GM12878 (cell line): ENCODE results near the gene KCNK5. TPM values are rescaled to one million over a fixed set of nuclear protein-coding genes. Genes with fewer than 3 reads are reported as not detected.

Source experiments
- ATAC-seq: fragments of 200-7000 bp; cut with Tn5 transposase; 3 replicates; pipeline ENCODE4 v1.9.1; 2020; ENCODE audit warnings: mild to moderate bottlenecking, moderate library complexity
- BruUV-seq: library from RNA; stranded (reverse); fragments of 400-500 nt; replicated peaks from 2 replicates; lab custom pipeline; 2021; lab: Mats Ljungman, UMichigan
- CTCF ChIA-PET: fragments of 300-600 bp; sonication (Branson Sonifier 250); formaldehyde crosslinking; extraction: SDS; loops from one replicate; lab custom pipeline; 2021; ENCODE audit warnings: inconsistent platforms; lab: Yijun Ruan, JAX
- POLR2A ChIA-PET: fragments of 350-600 bp; formaldehyde crosslinking; extraction: SDS; loops from one replicate; lab custom pipeline; 2021; ENCODE audit warnings: inconsistent platforms; lab: Charles Lee
- RAD21 ChIA-PET: fragments of 300-600 bp; sonication (Branson Sonifier 250); formaldehyde crosslinking; loops from one replicate; lab custom pipeline; 2023; ENCODE audit warnings: antibody characterized with exemption; ENCODE audit not compliant: unreplicated experiment; lab: Charles Lee
- SMC1A ChIA-PET: fragments of 300-600 bp; sonication (Branson Sonifier 250); formaldehyde crosslinking; loops from one replicate; lab custom pipeline; 2023; ENCODE audit not compliant: unreplicated experiment, uncharacterized antibody; lab: Charles Lee
- DNase-seq: peaks from one replicate; pipeline ENCODE4 v3.0.0-alpha.2; 2011; ENCODE audit warnings: low read depth, low spot score
- FAIRE-seq: peaks from 3 replicates; lab custom pipeline; 2011; peaks lifted over from hg19 to GRCh38; lab: Jason Lieb, UNC
- H2AFZ ChIP-seq: 2 replicates; pipeline ENCODE4 v1.6.0; 2011; ENCODE audit warnings: low read depth, low read length, control low read depth; ENCODE audit not compliant: control insufficient read depth
- H3K27ac ChIP-seq: 2 replicates; pipeline ENCODE4 v1.5.1; 2011; ENCODE audit warnings: control low read depth; ENCODE audit not compliant: control insufficient read depth, insufficient read depth
- H3K27me3 ChIP-seq, 2 experiments: replicated peaks in 1 of 2; 2 replicates each; pipeline versions ENCODE4 v1.6.0 to v1.6.1; 2011; ENCODE audit warnings: low read length in 1 of 2; ENCODE audit not compliant: control insufficient read depth in 2 of 2, insufficient read depth in 2 of 2
- H3K36me3 ChIP-seq, 2 experiments: 2 replicates each; pipeline ENCODE4 v1.5.1; 2011; ENCODE audit warnings: low read length in 1 of 2; ENCODE audit not compliant: control insufficient read depth in 2 of 2, insufficient read depth in 2 of 2
- H3K4me1 ChIP-seq: 2 replicates; pipeline ENCODE4 v1.6.1; 2011; ENCODE audit warnings: mild to moderate bottlenecking, low read length, moderate library complexity, mixed read lengths; ENCODE audit not compliant: control insufficient read depth, insufficient read depth
- H3K4me2 ChIP-seq: 2 replicates; pipeline ENCODE4 v1.6.0; 2011; ENCODE audit warnings: control low read depth; ENCODE audit not compliant: control insufficient read depth, insufficient read depth
- H3K4me3 ChIP-seq: fragments of 200-600 bp; sonication (generic); 2 replicates; pipeline ENCODE4 v1.5.1; 2016
- H3K79me2 ChIP-seq: 2 replicates; pipeline ENCODE4 v1.6.0; 2011; ENCODE audit warnings: low read length; ENCODE audit not compliant: control insufficient read depth, insufficient read depth
- H3K9ac ChIP-seq: 2 replicates; pipeline ENCODE4 v1.8.0; 2011; ENCODE audit warnings: low read length, control low read depth, mixed read lengths; ENCODE audit not compliant: control insufficient read depth, insufficient read depth
- H3K9me3 ChIP-seq: replicated peaks from 3 replicates; pipeline ENCODE4 v1.5.1; 2011; ENCODE audit warnings: mild to moderate bottlenecking, low read length; ENCODE audit not compliant: control insufficient read depth, insufficient read depth
- H4K20me1 ChIP-seq: 2 replicates; pipeline ENCODE4 v1.6.0; 2011; ENCODE audit not compliant: control insufficient read depth, insufficient read depth
- GABPA ChIP-seq: IDR thresholded peaks from 2 replicates; pipeline ENCODE4 v1.6.1; 2014; ENCODE audit warnings: antibody characterized with exemption, low read depth, mild to moderate bottlenecking, inconsistent platforms
- NR2C1 ChIP-seq: fragments of 450-650 bp; IDR thresholded peaks from 2 replicates; pipeline ENCODE4 v1.6.1; 2017; ENCODE audit warnings: antibody characterized with exemption, mild to moderate bottlenecking, moderate library complexity
- SMAD5 ChIP-seq: IDR thresholded peaks from 2 replicates; pipeline ENCODE4 v1.6.1; 2016; ENCODE audit warnings: antibody characterized with exemption, low read depth
- WGBS: methylation state at CpG from one replicate; pipeline ENCODE4 v1.1.6; 2016; ENCODE audit warnings: low lambda C conversion rate; ENCODE audit not compliant: insufficient replicate concordance, insufficient coverage; ENCODE audit errors: missing lambda C conversion rate; 5-methylcytosine and 5-hydroxymethylcytosine counted together
- in situ Hi-C: fragments of 300-500 bp; cut with MboI; formaldehyde crosslinking; loops from 9 replicates; pipeline ENCODE4 v1.14.3; 2018; ENCODE audit warnings: mixed read lengths
- intact Hi-C: fragments of 100-400 bp; cut with micrococcal nuclease; formaldehyde crosslinking; loops from one replicate; pipeline ENCODE4 v1.14.2; 2022; ENCODE audit not compliant: unreplicated experiment
- polyA plus RNA-seq, 11 experiments: library from polyadenylated mRNA; depleted of rRNA in 4 of 11; unstranded in 6 of 11; stranded (reverse) in 5 of 11; fragments of >200 nt; fragmentation: Nextera tagmentation in 4 of 11; fragmentation: Illumina TruSeq in 1 of 11; extraction: Ambion mirVana in 4 of 11; extraction: Trizol in 1 of 11; gene quantifications; 1 replicate in 1 of 11; 2 replicates in 10 of 11; pipeline versions ENCODE4 v1.2.1 to v1.2.3, GENCODE V29; 2011 to 2016; ENCODE audit warnings: inconsistent platforms in 2 of 11, missing spikeins in 2 of 11, low read depth in 1 of 11
- total RNA-seq, 4 experiments: library from RNA; depleted of rRNA in 3 of 4; stranded (reverse); fragments of >200 nt in 3 of 4; fragmentation: Illumina TruSeq in 1 of 4; extraction: Trizol in 1 of 4; gene quantifications; 2 replicates each; pipeline versions ENCODE4 v1.2.1 to v1.2.3, GENCODE V29; 2013 to 2021
- TF ChIP-seq, protein P1 (sequence below): IDR thresholded peaks from 2 replicates; pipeline ENCODE4 v1.6.1; 2012; ENCODE audit warnings: improper control_type of control experiment, low read depth, low read length; ENCODE audit not compliant: insufficient replicate concordance
- TF ChIP-seq, protein P2 (sequence below): IDR thresholded peaks from 2 replicates; pipeline ENCODE4 v1.6.1; 2012; ENCODE audit warnings: low read depth, low read length, improper control_type of control experiment
- TF ChIP-seq, protein P3 (sequence below): IDR thresholded peaks from 2 replicates; pipeline ENCODE4 v1.6.1; 2012; ENCODE audit warnings: low read depth, low read length, improper control_type of control experiment
- TF ChIP-seq, protein P4 (sequence below): IDR thresholded peaks from 2 replicates; pipeline ENCODE4 v1.6.1; 2011; ENCODE audit warnings: mild to moderate bottlenecking, low read depth, low read length, moderate library complexity; ENCODE audit not compliant: insufficient replicate concordance

The KCNK5 gene
- total and polyA plus RNA-seq, 10 of the 15 experiments (the other 5 are each of a cell fraction or from before 2014, with no cell fraction given) = 0.11 to 4.2 (median 2.1) TPM

DNA sequence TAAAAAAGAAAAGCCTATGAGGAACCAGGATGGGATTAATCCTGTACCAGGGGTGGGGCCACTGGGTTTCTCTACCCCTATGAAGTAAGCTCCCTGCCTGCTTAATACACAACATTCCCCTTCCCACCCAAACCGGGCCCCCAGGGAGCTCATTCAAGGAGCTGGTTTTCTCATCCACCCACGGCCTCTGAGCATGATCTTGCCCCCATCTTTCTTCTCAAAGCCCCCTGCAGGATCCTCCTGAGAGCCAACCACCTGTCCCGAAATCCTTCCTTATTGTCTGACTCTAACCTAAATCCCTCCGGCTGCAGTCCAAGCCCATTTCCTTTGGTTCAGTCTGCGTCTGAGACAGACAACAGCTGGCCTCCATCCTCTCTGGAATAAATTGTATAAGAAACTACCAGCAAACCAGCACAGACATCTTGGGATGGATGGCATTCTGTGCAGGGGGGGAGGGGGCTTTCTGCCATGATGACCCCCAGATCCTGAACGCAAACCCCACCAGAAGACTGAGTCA is 21.0 kb downstream of the KCNK5 start (continued):
- TF ChIP-seq, protein P1, sequence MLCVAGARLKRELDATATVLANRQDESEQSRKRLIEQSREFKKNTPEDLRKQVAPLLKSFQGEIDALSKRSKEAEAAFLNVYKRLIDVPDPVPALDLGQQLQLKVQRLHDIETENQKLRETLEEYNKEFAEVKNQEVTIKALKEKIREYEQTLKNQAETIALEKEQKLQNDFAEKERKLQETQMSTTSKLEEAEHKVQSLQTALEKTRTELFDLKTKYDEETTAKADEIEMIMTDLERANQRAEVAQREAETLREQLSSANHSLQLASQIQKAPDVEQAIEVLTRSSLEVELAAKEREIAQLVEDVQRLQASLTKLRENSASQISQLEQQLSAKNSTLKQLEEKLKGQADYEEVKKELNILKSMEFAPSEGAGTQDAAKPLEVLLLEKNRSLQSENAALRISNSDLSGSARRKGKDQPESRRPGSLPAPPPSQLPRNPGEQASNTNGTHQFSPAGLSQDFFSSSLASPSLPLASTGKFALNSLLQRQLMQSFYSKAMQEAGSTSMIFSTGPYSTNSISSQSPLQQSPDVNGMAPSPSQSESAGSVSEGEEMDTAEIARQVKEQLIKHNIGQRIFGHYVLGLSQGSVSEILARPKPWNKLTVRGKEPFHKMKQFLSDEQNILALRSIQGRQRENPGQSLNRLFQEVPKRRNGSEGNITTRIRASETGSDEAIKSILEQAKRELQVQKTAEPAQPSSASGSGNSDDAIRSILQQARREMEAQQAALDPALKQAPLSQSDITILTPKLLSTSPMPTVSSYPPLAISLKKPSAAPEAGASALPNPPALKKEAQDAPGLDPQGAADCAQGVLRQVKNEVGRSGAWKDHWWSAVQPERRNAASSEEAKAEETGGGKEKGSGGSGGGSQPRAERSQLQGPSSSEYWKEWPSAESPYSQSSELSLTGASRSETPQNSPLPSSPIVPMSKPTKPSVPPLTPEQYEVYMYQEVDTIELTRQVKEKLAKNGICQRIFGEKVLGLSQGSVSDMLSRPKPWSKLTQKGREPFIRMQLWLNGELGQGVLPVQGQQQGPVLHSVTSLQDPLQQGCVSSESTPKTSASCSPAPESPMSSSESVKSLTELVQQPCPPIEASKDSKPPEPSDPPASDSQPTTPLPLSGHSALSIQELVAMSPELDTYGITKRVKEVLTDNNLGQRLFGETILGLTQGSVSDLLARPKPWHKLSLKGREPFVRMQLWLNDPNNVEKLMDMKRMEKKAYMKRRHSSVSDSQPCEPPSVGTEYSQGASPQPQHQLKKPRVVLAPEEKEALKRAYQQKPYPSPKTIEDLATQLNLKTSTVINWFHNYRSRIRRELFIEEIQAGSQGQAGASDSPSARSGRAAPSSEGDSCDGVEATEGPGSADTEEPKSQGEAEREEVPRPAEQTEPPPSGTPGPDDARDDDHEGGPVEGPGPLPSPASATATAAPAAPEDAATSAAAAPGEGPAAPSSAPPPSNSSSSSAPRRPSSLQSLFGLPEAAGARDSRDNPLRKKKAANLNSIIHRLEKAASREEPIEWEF = no peak
- TF ChIP-seq, protein P2, sequence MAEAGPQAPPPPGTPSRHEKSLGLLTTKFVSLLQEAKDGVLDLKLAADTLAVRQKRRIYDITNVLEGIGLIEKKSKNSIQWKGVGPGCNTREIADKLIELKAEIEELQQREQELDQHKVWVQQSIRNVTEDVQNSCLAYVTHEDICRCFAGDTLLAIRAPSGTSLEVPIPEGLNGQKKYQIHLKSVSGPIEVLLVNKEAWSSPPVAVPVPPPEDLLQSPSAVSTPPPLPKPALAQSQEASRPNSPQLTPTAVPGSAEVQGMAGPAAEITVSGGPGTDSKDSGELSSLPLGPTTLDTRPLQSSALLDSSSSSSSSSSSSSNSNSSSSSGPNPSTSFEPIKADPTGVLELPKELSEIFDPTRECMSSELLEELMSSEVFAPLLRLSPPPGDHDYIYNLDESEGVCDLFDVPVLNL = no peak

DNA sequence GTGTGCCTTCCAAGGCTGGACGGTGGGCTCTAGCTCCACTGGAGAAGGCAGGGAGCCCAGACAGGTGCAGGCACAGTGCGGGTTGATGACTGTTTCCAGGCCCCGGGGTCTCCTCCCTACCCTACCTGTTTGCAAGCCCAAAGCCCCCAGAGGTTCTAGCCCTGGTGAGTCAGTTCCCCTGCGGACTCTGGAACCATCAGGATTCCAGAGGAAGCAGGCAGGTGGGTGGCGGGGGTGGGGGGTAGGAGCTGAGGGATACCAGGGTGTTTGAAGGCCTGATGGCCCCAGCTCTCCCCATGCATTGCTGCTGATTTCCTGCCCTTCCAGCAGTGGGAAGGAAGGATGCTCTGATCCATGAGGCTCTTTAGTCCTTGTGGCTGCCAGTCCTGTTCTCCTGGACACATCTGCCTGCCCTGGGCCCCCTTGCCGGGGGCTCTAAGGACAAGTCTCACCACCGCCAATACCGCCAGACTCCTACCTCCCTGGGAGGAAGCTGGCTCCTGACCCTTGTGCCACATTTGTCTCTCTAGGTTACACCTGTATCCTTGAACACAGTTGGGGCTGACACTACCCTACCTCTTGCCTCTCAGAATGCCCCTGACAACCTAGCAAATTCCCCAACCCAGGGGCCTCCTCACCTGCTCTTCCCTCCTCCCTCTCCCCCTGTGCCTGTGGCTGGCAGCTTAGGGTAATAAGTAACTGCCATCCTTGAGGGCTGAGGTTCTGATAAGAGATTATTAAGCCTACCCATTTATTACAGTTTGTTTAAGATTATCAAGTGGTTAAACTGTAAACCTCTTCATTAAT is 21.7 kb downstream of the KCNK5 start:
- intact Hi-C loops = no loop called here
- no peak for FAIRE-seq
- H3K4me3 ChIP-seq = no peak overlapping the region
- WGBS = 26% methylated on average over 8 of the region's 8 CpGs
- H3K4me1 ChIP-seq = peaks cover 7% of the 10 kb centered on the region
- DNase-seq = no peak
- no peaks in the 10 kb centered on the region for H3K79me2 ChIP-seq
- no peaks in the 10 kb centered on the region for H4K20me1 ChIP-seq
- no TSS peak for BruUV-seq
- no peaks in the 10 kb centered on the region for H3K9me3 ChIP-seq
- in situ Hi-C loops = no loop called here
- ChIA-PET POLR2A (interaction anchor here (0.5 to 0.8 kb wide), 3 partner anchors 10 to 178 kb away, joined by 3 to 4 read pairs (median 3); no protein-coding TSS in a partner anchor), CTCF (interaction anchor here (0.7 to 1.7 kb wide), 9 partner anchors 8 to 98 kb away, joined by 3 to 5 read pairs (median 3); no protein-coding TSS in a partner anchor), RAD21 (interaction anchor here (1.6 kb wide), 1 partner anchor 15 kb away, joined by 6 read pairs; no protein-coding TSS in a partner anchor), SMC1A (interaction anchor here (1.1 to 2.2 kb wide), 4 partner anchors 10 to 96 kb away, joined by 3 to 8 read pairs (median 4); no protein-coding TSS in a partner anchor)
- no peak for ATAC-seq
- H3K27me3 ChIP-seq = no peaks in the 10 kb centered on the region; a peak in 1 of 4 replicates
- H3K9ac ChIP-seq = no peak overlapping the region
- H3K4me2 ChIP-seq = no peak overlapping the region
- no peak overlapping the region for H2AFZ ChIP-seq
- no peaks in the 10 kb centered on the region for H3K36me3 ChIP-seq
- H3K27ac ChIP-seq = no peak overlapping the region
- TF ChIP-seq, protein P2 = no peak
- TF ChIP-seq NR2C1 = no peak
- no peak for TF ChIP-seq SMAD5
- TF ChIP-seq GABPA = no peak
- TF ChIP-seq, protein P3, sequence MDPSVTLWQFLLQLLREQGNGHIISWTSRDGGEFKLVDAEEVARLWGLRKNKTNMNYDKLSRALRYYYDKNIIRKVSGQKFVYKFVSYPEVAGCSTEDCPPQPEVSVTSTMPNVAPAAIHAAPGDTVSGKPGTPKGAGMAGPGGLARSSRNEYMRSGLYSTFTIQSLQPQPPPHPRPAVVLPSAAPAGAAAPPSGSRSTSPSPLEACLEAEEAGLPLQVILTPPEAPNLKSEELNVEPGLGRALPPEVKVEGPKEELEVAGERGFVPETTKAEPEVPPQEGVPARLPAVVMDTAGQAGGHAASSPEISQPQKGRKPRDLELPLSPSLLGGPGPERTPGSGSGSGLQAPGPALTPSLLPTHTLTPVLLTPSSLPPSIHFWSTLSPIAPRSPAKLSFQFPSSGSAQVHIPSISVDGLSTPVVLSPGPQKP = no peak
- TF ChIP-seq, protein P4, sequence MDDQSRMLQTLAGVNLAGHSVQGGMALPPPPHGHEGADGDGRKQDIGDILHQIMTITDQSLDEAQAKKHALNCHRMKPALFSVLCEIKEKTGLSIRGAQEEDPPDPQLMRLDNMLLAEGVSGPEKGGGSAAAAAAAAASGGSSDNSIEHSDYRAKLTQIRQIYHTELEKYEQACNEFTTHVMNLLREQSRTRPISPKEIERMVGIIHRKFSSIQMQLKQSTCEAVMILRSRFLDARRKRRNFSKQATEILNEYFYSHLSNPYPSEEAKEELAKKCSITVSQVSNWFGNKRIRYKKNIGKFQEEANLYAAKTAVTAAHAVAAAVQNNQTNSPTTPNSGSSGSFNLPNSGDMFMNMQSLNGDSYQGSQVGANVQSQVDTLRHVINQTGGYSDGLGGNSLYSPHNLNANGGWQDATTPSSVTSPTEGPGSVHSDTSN = no peak
